ENCODE results near the gene PARP15.
"Not testable (repeated sequence)": the region's sequence is repeated elsewhere in the genome, so short reads cannot be mapped to it uniquely, and the experiment has no call there.

PARP15 gene

GRCh38 chr3:122577409-122578031, at the start of gene PARP15:
Gene PARP15, plus strand, starts transcription at chr3:122577650. Its CDS starts 18 bp downstream, at chr3:122577668.
- DNase-seq (ENCODE audit: low spot score), result peak; percentile 61

DNA sequence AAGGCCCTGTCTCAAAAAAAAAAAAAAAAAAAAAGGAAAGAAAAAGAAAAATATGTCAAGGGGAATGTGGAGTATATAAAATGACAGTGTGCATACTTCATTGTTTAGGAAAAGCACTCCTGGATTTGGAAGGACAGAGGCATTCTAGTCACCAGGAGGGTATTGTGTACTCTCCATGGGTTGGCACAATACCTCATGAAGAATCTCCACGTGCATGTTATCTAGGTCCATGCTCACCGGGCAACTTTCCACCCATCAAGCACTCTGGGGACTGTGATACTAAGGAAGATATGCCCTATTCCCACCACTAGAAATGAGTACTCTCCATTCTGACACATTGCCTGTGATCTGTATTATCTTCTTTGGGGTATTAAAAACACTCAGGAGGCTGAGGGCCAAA, 47.3 kb upstream of the PARP15 start:
- DNase-seq (ENCODE audit: low spot score), result no peak

DNA sequence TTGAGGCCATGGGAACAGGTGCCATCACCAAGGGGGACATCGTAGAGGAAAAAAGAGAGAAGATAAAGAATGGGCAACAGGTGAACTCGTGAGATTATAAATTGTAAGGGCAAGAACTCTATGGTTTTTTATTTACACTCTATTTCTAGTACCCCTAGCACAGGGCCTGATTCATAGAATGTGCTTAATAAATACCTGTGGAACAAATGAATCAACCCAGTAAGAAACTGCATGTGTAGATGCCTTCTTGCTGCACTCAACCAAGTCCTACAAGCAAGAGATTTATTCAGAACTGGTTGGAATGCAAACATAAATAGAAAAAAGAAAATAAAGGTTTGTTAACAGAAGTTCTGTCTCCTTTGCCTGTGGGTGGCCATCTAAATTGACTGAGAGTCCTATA, 44.0 kb upstream of the PARP15 start:
- DNase-seq (ENCODE audit: low spot score), result no peak

DNA sequence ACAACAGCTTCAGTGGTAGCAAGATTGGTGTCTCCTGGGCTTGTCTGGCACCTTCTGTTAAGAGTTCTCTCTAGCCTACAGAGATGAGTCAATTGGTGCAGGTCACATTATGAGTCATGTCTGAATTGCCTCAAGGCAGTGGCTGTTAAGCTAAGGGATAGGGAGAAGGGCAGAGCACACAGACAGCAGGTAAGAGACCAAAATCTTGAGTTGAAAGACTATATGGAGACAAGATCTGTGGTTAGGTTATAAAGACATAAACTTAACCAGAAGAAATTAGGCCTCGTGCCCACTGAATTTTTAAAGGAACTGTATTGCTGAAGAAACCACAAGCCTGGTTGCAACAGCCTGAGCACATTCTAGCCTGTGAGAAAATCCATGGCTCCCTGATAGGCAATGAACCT, 43.5 kb upstream of the PARP15 start:
- peak; percentile 57 for DNase-seq (ENCODE audit: low spot score)

GRCh38 chr3:122535964-122536631, 41.4 kb upstream of the PARP15 start:
- no peak for DNase-seq (ENCODE audit: low spot score)

DNA sequence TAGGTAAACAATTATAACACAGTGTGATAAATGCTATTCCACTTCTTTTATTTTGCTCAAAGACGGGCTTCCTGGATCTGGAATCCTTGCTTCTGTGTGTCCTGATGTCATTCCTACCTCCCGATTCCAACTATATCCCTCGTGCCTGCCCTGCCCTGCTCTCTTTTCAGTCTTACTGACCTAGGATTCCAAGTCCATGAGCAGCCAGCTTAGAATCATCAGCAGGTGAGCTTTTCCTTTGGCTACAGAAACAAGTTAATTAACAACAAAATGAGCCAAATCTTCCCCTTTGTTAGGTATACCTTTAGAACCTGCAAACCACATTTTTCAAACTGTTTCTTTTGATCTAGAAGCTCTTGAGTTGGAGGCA, 40.8 kb upstream of the PARP15 start:
- DNase-seq (ENCODE audit: low spot score), result no peak

DNA sequence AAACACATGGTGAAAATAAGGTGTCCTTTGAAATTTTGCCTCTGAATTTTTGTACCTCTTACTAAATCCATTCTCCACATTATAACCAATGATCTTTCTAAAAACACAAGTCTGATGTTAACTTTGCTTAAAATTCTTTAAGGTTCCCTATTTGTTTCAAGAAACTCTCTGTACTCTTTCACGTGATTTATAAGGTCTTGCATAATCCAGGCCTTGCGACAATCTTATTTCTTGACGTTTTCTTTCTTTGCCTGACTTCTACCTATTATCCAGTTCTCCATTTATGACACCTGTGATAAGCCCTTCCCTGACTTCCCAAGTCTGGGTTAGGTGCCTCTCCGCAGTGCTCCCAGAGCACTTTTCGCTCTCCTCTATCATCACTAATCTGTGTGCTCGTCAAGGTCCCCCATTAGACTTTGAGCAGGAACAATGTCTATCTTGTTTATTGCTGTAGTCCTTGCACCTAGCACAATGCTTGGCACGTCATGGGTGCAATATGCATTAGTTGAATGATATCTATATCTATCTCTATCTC, 38.4 kb upstream of the PARP15 start:
- DNase-seq (ENCODE audit: low spot score), result no peak

- DNase-seq (ENCODE audit: low spot score), result no peak
Measured at GRCh38 chr3:122546151-122546550, 31.3 kb upstream of the PARP15 start.

DNA sequence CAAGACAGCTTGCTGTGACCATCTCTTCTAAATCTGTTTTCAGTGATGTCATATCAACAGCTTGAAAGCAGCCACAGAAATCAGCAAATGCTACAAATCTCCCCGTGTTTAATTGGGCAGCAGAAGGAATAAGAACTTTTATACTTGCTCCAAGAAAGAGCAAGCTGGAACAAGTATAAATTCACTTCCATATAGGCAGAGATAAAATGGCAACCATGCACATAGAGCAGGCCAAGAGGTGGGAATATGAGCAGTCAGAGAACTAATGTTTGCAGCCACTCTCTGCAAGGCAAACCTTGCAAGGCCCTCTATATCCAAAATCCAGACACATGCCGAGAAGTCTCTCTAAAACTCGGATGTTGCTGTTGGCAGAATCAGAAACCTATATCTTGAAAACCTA, 29.4 kb upstream of the PARP15 start:
- no peak for DNase-seq (ENCODE audit: low spot score)

GRCh38 chr3:122548619-122549018, 28.8 kb upstream of the PARP15 start:
- no peak for DNase-seq (ENCODE audit: low spot score)

- DNase-seq (ENCODE audit: low spot score), result no peak
Measured at GRCh38 chr3:122553171-122553570, 24.3 kb upstream of the PARP15 start.

DNA sequence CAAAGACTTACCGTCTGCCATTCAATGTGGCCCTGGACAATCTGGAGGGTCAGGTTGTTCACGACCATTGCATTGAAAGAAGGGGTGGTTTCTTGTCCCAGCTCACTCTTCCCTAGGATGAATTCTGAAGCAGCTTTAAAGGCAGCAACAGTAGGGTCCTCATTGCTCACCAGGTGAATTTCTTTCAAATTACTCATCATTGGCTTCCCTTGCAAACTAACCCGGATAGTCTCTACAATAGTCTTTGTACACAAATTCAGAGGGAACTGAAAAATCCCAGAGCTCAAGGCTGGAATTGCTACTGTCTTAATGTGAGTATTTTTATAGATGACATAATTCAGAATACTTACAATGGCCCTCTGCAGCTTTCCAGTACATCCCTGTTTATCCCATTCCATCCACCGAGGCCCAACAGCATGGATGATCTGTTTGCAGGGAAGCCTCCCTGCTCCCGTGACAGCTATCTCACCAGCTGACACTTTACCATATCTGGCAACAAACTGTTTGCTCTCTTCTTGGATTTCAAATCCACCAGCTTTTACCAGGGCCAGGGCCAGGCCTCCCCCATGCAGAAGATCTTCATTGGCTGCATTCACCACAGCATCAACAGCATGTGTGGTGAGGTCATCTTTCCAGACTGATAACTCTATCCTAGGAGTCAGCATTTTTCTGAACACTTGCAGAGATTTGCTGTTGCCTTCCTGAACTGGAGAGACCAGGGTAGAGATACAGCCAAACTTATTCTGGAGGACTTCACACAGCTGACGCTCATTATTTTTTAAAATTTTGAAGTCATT, 22.0 kb upstream of the PARP15 start:
- DNase-seq (ENCODE audit: low spot score), result no peak

DNA sequence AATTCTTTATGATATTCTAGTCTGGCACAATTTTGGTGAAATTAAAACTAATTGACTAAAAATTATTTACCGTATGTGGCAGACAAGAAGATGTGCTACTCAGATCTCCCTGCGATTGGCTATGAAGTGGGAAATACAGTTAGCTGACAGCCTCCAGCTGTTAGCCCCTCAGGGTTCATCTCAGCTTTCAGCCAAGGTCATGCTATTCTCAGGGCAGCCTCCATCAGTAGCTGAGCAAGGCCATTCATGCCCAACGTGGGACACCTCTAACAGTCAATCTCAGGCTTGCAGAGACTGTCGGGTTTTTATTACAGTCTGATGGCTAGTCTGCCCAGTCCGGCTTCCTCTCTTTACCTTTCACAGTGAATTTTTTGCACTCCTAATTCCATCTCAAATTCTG, 20.1 kb upstream of the PARP15 start:
- no peak for DNase-seq (ENCODE audit: low spot score)

DNA sequence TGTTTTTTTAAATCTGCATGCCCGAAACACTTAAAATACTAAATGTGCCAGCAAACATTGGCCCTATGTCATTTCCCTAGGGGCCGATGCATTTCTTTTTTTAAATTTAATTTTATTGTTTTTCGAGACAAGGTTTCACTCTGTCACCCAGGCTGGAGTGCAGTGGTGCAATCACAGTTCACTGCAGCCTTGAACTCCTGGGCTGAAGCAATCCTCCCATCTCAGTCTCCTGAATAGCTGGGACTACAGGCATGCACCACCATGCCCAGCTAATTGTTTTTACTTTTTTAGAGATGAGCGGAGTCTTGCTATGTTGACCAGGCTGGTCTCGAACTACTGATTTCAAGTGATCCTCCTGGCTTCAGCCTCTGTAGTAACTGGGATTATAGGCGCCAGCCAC, 18.8 kb upstream of the PARP15 start:
- no peak for DNase-seq (ENCODE audit: low spot score)

DNA sequence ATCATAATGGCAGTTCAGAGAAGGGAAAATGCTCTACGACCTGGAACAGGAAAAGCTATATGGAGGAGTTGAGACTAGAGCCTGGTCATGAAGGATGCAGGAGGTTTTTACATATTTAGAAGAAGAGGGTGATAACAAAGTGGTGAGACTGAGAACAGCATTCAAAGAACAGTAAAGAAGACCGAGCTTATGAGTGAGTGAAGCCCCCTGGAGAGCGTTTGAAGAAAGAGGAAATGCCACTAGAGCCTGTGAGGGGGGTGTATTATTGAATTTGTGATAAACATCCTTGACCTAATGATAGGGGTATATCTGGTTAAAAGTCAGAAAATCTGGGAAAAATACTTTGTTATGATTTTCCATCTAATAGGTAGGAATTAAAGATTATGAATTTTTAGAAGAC, 17.5 kb upstream of the PARP15 start:
- no peak for DNase-seq (ENCODE audit: low spot score)

DNA sequence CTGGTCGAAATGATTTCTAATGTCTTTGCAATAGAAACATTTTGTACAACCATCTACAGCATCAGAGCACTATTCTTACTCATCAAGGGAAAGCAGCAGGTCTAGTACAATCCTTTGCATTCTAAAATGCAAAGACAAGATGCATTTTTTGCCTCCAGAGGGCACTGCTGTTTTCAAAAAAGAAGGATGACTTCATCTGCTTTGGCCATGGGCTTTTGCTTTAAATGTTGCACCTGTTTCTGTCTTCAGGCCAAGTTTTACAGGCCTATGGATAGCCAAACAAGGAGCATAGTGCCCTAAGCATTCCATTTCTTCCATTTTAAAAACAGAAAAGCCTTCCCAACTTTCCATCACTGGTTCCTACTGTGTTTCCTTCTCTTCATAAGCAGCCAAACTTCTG, 16.8 kb upstream of the PARP15 start:
- peak; percentile 82 for DNase-seq (ENCODE audit: low spot score)

- DNase-seq (ENCODE audit: low spot score), result no peak
Measured at GRCh38 chr3:122562923-122563716, 14.3 kb upstream of the PARP15 start.

DNA sequence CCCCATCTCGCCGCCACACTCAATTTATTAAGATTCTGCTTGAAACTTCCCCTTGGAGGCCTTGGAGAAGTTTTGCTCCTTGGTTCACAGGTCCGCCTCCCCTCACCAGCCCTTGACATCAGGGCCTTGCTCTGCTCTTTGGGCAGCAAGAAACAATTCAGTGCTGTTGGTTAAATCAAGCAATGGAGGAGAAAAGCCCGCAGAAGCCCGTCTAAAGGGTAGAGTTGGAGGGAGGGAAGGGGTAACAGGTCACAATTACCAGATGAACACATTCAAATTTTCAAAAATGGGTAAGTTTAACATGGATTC, 13.8 kb upstream of the PARP15 start:
- peak; percentile 16 for DNase-seq (ENCODE audit: low spot score)

DNA sequence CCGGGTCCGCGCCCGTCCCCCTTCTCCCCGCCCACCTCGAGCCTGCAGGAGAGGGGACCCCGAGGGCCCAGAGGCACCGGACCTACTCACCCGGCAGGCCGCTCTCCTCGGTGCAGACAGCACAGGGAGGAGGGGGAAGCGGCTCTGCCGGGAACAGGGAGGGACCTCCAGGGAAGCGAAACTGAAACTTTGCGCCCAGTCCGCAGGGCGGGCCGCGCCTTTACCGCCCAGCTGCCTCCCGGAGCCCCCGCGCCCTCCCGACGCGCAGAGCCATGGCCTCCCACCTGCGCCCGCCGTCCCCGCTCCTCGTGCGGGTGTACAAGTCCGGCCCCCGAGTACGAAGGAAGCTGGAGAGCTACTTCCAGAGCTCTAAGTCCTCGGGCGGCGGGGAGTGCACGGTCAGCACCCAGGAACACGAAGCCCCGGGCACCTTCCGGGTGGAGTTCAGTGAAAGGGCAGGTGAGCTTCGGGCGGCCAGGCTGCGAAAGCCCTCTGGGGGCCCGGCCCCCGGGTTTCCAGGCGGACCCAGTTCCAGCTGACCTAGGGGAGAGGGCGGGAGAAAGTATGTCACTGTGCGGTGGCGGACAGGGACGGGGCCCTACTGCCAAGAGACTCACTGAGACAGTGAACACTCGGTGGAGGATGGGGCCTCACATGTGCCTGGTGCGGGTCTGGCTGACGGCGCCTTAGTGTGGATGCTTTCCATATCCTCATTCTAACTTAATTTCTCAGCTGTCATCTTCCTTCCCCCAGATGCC, 13.1 kb upstream of the PARP15 start, which contains the start of the genes DTX3L and PARP9:
TSS of gene DTX3L (plus strand) at position 184 of the 758 bp plus-strand sequence. CDS start at position 273, 89 bp downstream.
TSS of gene PARP9 (minus strand) at position 146 of the 758 bp plus-strand sequence. CDS start 4,680 bp downstream, outside the sequence.
- DNase-seq (ENCODE audit: low spot score), result peak; percentile 80

- not testable (repeated sequence) for DNase-seq (ENCODE audit: low spot score)
Measured at GRCh38 chr3:122568131-122568530, 9.3 kb upstream of the PARP15 start.

GRCh38 chr3:122568755-122569154, 8.7 kb upstream of the PARP15 start:
- DNase-seq (ENCODE audit: low spot score), result no peak
